ENCODE data around the gene JMJD1C.

DNA sequence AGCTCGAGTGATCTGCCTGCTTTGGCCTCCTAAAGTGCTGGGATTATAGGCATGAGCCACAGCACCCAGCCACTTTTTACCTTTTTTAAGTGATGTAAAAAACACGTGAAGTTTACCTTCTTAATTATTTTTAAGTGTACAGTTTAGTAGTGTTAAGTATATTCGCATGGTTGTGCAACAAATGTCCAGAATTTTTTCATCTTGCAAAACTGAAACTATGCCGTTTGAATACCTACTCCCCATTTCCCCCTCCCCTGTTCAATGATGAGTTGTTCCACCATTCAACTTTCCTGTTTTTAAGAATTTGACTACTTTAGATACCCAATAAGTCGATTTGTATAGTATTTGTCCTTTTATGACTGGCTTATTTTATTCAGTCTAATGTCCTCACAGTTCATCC is 321.8 kb downstream of the JMJD1C start:
- TF ChIP-seq, protein P1, sequence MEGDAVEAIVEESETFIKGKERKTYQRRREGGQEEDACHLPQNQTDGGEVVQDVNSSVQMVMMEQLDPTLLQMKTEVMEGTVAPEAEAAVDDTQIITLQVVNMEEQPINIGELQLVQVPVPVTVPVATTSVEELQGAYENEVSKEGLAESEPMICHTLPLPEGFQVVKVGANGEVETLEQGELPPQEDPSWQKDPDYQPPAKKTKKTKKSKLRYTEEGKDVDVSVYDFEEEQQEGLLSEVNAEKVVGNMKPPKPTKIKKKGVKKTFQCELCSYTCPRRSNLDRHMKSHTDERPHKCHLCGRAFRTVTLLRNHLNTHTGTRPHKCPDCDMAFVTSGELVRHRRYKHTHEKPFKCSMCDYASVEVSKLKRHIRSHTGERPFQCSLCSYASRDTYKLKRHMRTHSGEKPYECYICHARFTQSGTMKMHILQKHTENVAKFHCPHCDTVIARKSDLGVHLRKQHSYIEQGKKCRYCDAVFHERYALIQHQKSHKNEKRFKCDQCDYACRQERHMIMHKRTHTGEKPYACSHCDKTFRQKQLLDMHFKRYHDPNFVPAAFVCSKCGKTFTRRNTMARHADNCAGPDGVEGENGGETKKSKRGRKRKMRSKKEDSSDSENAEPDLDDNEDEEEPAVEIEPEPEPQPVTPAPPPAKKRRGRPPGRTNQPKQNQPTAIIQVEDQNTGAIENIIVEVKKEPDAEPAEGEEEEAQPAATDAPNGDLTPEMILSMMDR (IDR thresholded peaks at IDR 0.05), result no peak
- TF ChIP-seq POLR2A (IDR thresholded peaks at IDR 0.05), result no peak
